Stimulated activated CD4-positive, alpha-beta T cell treated with anti-CD3 and anti-CD28 coated beads, TNF-alpha, amount 100 ng/mL, for 24 hours (primary cell): ENCODE results near the gene IL1RL1.

Experiments
- DNase-seq, 3 experiments: peaks; one replicate each; pipeline ENCODE4 v3.0.0-alpha.2; 2020; ENCODE audit warnings: low read depth in 3 of 3

IL1RL1 gene

GRCh38 chr2:102335871-102336366 is 24.6 kb downstream of the IL1RL1 start:
- DNase-seq: no peak

GRCh38 chr2:102336502-102336945 is 25.2 kb downstream of the IL1RL1 start:
- no peak for DNase-seq

GRCh38 chr2:102337012-102337411 is 25.6 kb downstream of the IL1RL1 start:
- no peak for DNase-seq

- DNase-seq: no peak
These were observed 26.4 kb downstream of the IL1RL1 start for GRCh38 chr2:102337481-102338386.

- DNase-seq: no peak
These were observed 29.4 kb downstream of the IL1RL1 start for GRCh38 chr2:102340778-102341177.

- no peak for DNase-seq
These were observed 31.5 kb downstream of the IL1RL1 start for GRCh38 chr2:102342888-102343287.

GRCh38 chr2:102344397-102344796 is 33.0 kb downstream of the IL1RL1 start:
- DNase-seq: no peak

- DNase-seq: no peak
These were observed 34.1 kb downstream of the IL1RL1 start for GRCh38 chr2:102345329-102345920.

- DNase-seq: no peak
These were observed 35.2 kb downstream of the IL1RL1 start for GRCh38 chr2:102346381-102347130.

GRCh38 chr2:102350137-102350793 is 38.9 kb downstream of the IL1RL1 start:
- DNase-seq: no peak

- peak; percentile 47 to 72 (median 60) for DNase-seq
These were observed 44.4 kb downstream of the IL1RL1 start, which contains the start of gene IL18R1 for GRCh38 chr2:102355526-102356380. IL18R1 (plus strand) TSS chr2:102355796; CDS start chr2:102362661, 6,865 bp downstream.

GRCh38 chr2:102356381-102356712 is 45.0 kb downstream of the IL1RL1 start:
- DNase-seq: no peak

GRCh38 chr2:102356741-102357140 is 45.4 kb downstream of the IL1RL1 start:
- DNase-seq: no peak

GRCh38 chr2:102357937-102358336 is 46.6 kb downstream of the IL1RL1 start:
- no peak for DNase-seq

GRCh38 chr2:102358496-102358895 is 47.1 kb downstream of the IL1RL1 start:
- DNase-seq: no peak

GRCh38 chr2:102359527-102359926 is 48.2 kb downstream of the IL1RL1 start:
- no peak for DNase-seq

- DNase-seq: no peak
These were observed 50.4 kb downstream of the IL1RL1 start for GRCh38 chr2:102361632-102362241.

GRCh38 chr2:102365763-102366162 is 54.4 kb downstream of the IL1RL1 start:
- DNase-seq: no peak

GRCh38 chr2:102366406-102367112 is 55.2 kb downstream of the IL1RL1 start:
- no peak for DNase-seq
